Erythroblast (primary cell): ENCODE data around the gene LYSMD4.

Experiments
- GATA1 ChIP-seq: IDR thresholded peaks from 2 replicates; pipeline ENCODE4 v1.6.1; 2011; ENCODE audit warnings: low read depth, mild to moderate bottlenecking, control low read depth, low read length, moderate library complexity
- POLR2A ChIP-seq: IDR thresholded peaks from 2 replicates; pipeline ENCODE4 v1.6.1; 2011; ENCODE audit warnings: mild to moderate bottlenecking, low read length

DNA sequence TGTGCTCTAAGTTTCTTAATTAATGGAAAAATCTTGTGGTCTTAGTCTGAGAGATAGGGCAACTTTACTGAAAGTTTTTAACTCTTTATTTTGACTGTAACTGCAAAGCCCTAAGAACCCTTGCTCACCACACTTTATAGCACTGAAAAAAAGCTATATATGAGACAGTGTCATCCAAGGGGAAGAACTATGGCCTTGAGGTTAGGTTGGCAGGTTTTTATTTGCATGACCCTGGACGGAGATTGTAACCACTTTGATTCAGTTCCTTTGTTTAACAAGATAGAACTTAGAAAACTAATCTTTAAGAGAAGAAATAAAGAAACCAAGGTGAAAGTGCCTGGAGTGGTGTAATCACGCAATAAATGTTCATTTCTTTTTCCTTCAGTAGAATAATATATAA is 30.6 kb upstream of the LYSMD4 start:
- TF ChIP-seq POLR2A, result no peak
- TF ChIP-seq GATA1, result no peak
